PFSK-1 (cell line): ENCODE measurements around the gene TNFAIP8L1.
A peak's percentile ranks its signal among the peaks of the same experiment; 100 is the strongest.

Experiments used
- FOXP2 ChIP-seq: optimal IDR thresholded peaks from 2 replicates; pipeline ENCODE3; 2011; ENCODE audit warnings: borderline replicate concordance, control low read depth, inconsistent platforms; ENCODE audit not compliant: insufficient read depth; ENCODE audit errors: extremely low read length, extremely low read depth
- POLR2AphosphoS5 ChIP-seq: IDR thresholded peaks from 2 replicates; pipeline ENCODE4 v1.6.1; 2012; ENCODE audit warnings: low read depth, mild to moderate bottlenecking, control low read depth, low read length, moderate library complexity
- REST ChIP-seq, 2 experiments: IDR thresholded peaks; 2 replicates each; pipeline versions ENCODE4 v1.6.1 to v1.8.0; 2011 to 2012; ENCODE audit warnings: low read depth in 2 of 2, low read length in 2 of 2, control low read depth in 1 of 2, inconsistent platforms in 1 of 2, mild to moderate bottlenecking in 1 of 2, moderate library complexity in 1 of 2; ENCODE audit not compliant: insufficient read depth in 1 of 2
- SIN3A ChIP-seq: IDR thresholded peaks from 2 replicates; pipeline ENCODE4 v1.6.1; 2012; ENCODE audit warnings: mild to moderate bottlenecking, low read length, moderate library complexity, borderline replicate concordance; ENCODE audit not compliant: insufficient read depth
- TAF1 ChIP-seq: IDR thresholded peaks from 2 replicates; pipeline ENCODE4 v1.6.1; 2012; ENCODE audit warnings: low read length, control low read depth, borderline replicate concordance; ENCODE audit not compliant: insufficient read depth

TNFAIP8L1 gene

GRCh38 chr19:4641132-4641531 lies 1.8 kb downstream of the TNFAIP8L1 start:
- TF ChIP-seq POLR2AphosphoS5 (no peak), TAF1 (no peak), SIN3A (no peak), REST (IDR thresholded peaks at IDR 0.05; ENCODE audit: insufficient read depth in 1 of 2, low read depth in 2 of 2, low read length in 2 of 2) (no peak), FOXP2 (no peak)

GRCh38 chr19:4642625-4643024 lies 3.3 kb downstream of the TNFAIP8L1 start:
- TF ChIP-seq TAF1: no peak
- no peak for TF ChIP-seq REST (IDR thresholded peaks at IDR 0.05; ENCODE audit: insufficient read depth in 1 of 2, low read depth in 2 of 2, low read length in 2 of 2)
- TF ChIP-seq FOXP2: no peak
- TF ChIP-seq POLR2AphosphoS5: no peak
- TF ChIP-seq SIN3A: no peak

- TF ChIP-seq SIN3A (no peak), POLR2AphosphoS5 (no peak), TAF1 (no peak), FOXP2 (no peak), REST (IDR thresholded peaks at IDR 0.05; ENCODE audit: insufficient read depth in 1 of 2, low read depth in 2 of 2, low read length in 2 of 2) (no peak)
Observed at GRCh38 chr19:4645718-4646117, 6.4 kb downstream of the TNFAIP8L1 start.

DNA sequence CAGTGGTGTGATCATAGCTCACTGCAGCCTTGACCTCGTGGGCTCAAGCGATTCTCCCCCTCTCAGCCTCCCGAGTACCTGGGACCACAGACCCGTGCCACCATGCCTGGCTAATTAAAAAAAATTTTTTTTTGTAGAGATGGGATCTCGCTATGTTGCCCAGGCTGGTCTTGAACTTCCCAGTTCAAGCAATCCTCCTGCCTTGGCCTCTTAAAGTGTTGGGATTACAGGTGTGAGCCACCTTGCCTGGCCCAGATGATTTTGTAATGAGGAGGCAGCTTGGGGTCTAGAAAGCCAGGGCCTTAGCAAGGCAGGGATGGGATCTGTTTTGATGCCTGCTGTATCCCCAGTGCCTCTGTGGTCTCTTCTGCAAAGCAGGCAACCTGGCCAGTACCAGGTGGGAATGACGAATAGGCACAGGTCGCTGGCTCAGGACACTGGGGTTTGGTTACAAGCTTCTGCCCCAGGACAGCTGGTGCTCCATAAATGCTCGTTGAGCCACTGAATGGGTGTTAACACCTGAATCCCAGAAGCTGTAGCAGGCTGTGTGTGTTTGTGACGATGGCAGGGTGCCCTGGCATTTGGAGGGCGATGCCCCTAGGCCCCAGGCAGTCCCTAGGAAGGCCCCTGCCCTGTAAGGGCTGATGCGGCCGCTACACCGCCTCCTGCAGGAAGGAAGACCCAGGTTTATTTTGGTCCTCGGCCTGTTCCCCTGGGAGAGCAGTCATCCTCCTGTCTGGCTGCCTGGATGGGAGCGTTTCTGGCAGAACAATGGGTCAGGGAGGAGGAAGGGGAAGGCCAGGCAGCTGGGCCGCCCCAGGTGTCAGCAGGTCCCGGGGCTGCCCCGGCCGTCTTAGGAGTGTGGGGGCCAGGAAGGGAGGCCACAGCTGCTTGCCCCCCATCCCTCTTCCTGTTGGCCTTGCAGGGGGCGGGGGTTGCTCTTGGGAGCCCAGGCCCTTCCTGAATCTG lies 8.6 kb downstream of the TNFAIP8L1 start:
- TF ChIP-seq SIN3A: no peak
- peak; percentile 45 for TF ChIP-seq FOXP2

DNA sequence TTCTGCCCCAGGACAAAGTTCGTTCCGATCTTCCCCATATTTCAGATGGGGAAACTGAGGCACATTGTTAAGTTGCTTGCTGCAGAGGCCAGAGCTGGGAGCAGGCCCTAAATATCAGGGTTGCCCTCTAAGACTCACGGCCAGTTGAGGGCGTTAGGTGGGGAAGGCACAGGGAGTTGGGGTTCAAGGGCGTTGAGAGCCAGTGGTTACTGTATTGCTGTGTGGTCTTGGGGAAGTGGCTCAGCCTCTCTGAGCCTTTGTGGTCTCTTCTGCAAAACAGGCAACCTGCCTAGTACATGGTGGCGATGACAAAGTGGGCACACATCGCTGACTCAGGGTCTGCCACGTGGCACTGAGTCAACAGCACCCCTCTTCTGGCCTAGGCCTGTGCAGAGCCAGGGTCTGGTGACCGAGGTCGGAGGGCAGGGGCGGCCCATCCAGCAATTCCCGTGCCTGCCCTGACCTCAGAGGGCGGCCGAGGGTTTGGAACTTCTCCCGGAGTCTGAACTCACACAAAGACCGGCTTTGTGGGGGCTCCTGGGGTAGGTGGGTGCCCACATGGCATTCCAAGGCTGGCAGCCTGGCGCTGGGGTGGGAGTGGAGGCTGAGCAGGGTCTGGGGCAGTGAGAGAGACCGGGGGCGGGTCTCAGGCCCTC lies 10.2 kb downstream of the TNFAIP8L1 start:
- TF ChIP-seq REST (IDR thresholded peaks at IDR 0.05; ENCODE audit: insufficient read depth in 1 of 2, low read depth in 2 of 2, low read length in 2 of 2): no peak
- TF ChIP-seq TAF1: no peak
- TF ChIP-seq SIN3A: no peak
- TF ChIP-seq FOXP2: no peak
- no peak for TF ChIP-seq POLR2AphosphoS5
